WTC11 (cell line): ENCODE measurements around the gene PRELID3B.

ENCODE experiments used
- AFF4 ChIP-seq: sonication (generic); formaldehyde crosslinking; IDR thresholded peaks from 2 replicates; pipeline ENCODE4 v1.8.1; 2023; ENCODE audit warnings: mild to moderate bottlenecking, missing genetic modification reagents, borderline replicate concordance
- CTCF ChIP-seq: fragments of 200-600 bp; IDR thresholded peaks from 2 replicates; pipeline ENCODE4 v1.8.0; 2022; ENCODE audit warnings: antibody characterized with exemption
- E2F5 ChIP-seq: sonication (generic); formaldehyde crosslinking; IDR thresholded peaks from 2 replicates; pipeline ENCODE4 v1.8.1; 2022; ENCODE audit warnings: mild to moderate bottlenecking, moderate library complexity, missing genetic modification reagents
- RELA ChIP-seq: sonication (generic); formaldehyde crosslinking; IDR thresholded peaks from 2 replicates; pipeline ENCODE4 v1.8.1; 2022; ENCODE audit warnings: missing genetic modification reagents, mild to moderate bottlenecking, borderline replicate concordance
- SOX15 ChIP-seq: fragments of 250-450 bp; sonication (Bioruptor Pico); IDR thresholded peaks from 2 replicates; pipeline ENCODE4 v1.9.0; 2021; ENCODE audit warnings: mild to moderate bottlenecking
- USF1 ChIP-seq: sonication (generic); formaldehyde crosslinking; IDR thresholded peaks from 2 replicates; pipeline ENCODE4 v1.8.0; 2022; ENCODE audit warnings: mild to moderate bottlenecking, missing genetic modification reagents
- ZNF232 ChIP-seq: sonication (generic); formaldehyde crosslinking; IDR thresholded peaks from 2 replicates; pipeline ENCODE4 v1.8.0; 2022; ENCODE audit warnings: mild to moderate bottlenecking, missing genetic modification reagents
- ZNF317 ChIP-seq: sonication (generic); formaldehyde crosslinking; IDR thresholded peaks from 2 replicates; pipeline ENCODE4 v1.8.1; 2023; ENCODE audit warnings: low read depth, mild to moderate bottlenecking, moderate library complexity, missing genetic modification reagents, borderline replicate concordance
- ZNF416 ChIP-seq: fragments of 250-450 bp; sonication (Bioruptor Pico); IDR thresholded peaks from 2 replicates; pipeline ENCODE4 v1.9.0; 2021; ENCODE audit warnings: mild to moderate bottlenecking, inconsistent platforms
- TF ChIP-seq, protein P1 (sequence below): sonication (generic); formaldehyde crosslinking; IDR thresholded peaks from 2 replicates; pipeline ENCODE4 v1.8.0; 2022; ENCODE audit warnings: mild to moderate bottlenecking, missing genetic modification reagents
- TF ChIP-seq, protein P2 (sequence below): sonication (generic); formaldehyde crosslinking; conservative IDR thresholded peaks from 2 replicates; pipeline ENCODE4 v1.8.1; 2022; ENCODE audit warnings: mild to moderate bottlenecking, missing genetic modification reagents

GRCh38 chr20:59042151-59042795 lies at the start of gene PRELID3B:
- TF ChIP-seq ZNF317 (CRISPR knock-in tag) (0 out of 2 replicates have a peak, but pooled peaks have one; percentile 42), CTCF (no peak), ZNF232 (CRISPR knock-in tag) (no peak), AFF4 (CRISPR knock-in tag) (0 out of 2 replicates have a peak, but pooled peaks have one; percentile 60), SOX15 (no peak), ZNF416 (no peak), RELA (CRISPR knock-in tag) (peak; percentile 75; the same call in 1 of the 2 replicates), E2F5 (0 out of 2 replicates have a peak, but pooled peaks have one; percentile 18), USF1 (CRISPR knock-in tag) (peak; percentile 49; the same call in 1 of the 2 replicates)
- TF ChIP-seq, protein P1, sequence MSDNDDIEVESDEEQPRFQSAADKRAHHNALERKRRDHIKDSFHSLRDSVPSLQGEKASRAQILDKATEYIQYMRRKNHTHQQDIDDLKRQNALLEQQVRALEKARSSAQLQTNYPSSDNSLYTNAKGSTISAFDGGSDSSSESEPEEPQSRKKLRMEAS (CRISPR knock-in tag): peak; percentile 93
- TF ChIP-seq, protein P2, sequence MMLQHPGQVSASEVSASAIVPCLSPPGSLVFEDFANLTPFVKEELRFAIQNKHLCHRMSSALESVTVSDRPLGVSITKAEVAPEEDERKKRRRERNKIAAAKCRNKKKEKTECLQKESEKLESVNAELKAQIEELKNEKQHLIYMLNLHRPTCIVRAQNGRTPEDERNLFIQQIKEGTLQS (CRISPR knock-in tag): no peak
